NT2/D1 (cell line): ENCODE data around the gene PSMC4.

Experiments
- DNase-seq: peaks from one replicate; pipeline ENCODE4 v3.0.0-alpha.2; 2011; ENCODE audit warnings: low read depth, low spot score
- H3K27me3 ChIP-seq: 2 replicates; pipeline ENCODE4 v1.6.0; 2011; ENCODE audit warnings: mild to moderate bottlenecking; ENCODE audit not compliant: insufficient read length, insufficient read depth
- H3K36me3 ChIP-seq: 2 replicates; pipeline ENCODE4 v1.6.1; 2011; ENCODE audit warnings: mild to moderate bottlenecking, low read length, mixed read lengths; ENCODE audit not compliant: insufficient read depth, insufficient read length
- H3K4me1 ChIP-seq: 2 replicates; pipeline ENCODE4 v1.5.1; 2011; ENCODE audit not compliant: insufficient read depth, insufficient read length
- H3K4me3 ChIP-seq: 2 replicates; pipeline ENCODE4 v1.5.1; 2011; ENCODE audit warnings: low read depth; ENCODE audit not compliant: insufficient read length
- H3K9ac ChIP-seq: 2 replicates; pipeline ENCODE4 v1.6.0; 2011; ENCODE audit warnings: low read depth; ENCODE audit not compliant: insufficient read length
- H3K9me3 ChIP-seq: 2 replicates; pipeline ENCODE4 v1.5.1; 2011; ENCODE audit warnings: mild to moderate bottlenecking, low read length; ENCODE audit not compliant: insufficient read depth
- SUZ12 ChIP-seq: IDR thresholded peaks from 2 replicates; pipeline ENCODE4 v1.6.1; 2011; ENCODE audit not compliant: insufficient read length, insufficient read depth; ENCODE audit errors: extremely low read depth
- YY1 ChIP-seq: IDR thresholded peaks from 2 replicates; pipeline ENCODE4 v1.6.1; 2011; ENCODE audit not compliant: insufficient read length, insufficient read depth
- ZNF274 ChIP-seq: IDR thresholded peaks from 2 replicates; pipeline ENCODE4 v1.6.1; 2011; ENCODE audit warnings: mild to moderate bottlenecking, low read depth, low read length

Gene PSMC4

DNA sequence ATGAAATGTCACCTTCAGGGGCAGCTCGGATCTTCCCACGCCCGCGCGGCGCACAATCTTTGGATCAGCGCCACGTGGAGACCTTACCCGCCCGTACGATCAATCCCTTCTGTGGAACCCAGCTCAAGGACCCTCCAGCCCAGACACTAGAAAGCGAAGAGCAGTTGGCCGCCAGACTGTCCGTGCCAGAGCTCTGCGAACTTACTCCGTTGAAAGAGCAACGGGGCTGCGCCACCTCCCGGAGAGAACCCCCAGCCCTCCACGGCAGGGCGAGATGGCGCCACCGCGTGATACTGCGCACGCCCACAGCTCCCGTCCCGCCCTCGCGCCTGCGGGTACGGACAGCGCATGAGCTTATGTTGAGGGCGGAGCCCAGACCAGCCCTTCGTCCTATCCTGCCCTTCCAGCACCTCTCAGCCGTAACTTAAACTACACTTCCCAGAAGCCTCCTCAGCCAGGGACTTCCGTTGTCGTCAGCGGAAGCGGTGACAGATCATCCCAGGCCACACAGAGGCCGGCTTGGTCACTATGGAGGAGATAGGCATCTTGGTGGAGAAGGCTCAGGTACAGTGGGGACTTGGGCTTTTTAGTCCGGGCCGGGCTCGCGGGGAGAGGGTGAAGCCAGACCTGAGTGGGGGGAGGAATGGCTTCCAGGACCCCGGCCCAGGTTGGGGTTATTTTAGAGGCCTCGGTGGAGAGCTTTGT is at the start of gene PSMC4:
Gene PSMC4, plus strand, starts transcription at position 491 of the 705 bp plus-strand sequence. Its CDS starts 38 bp downstream, at position 529.
- no peak for TF ChIP-seq ZNF274
- no peaks in the 10 kb centered on the region for H3K27me3 ChIP-seq
- peak within 1 kb of the TSS; percentile 87 for H3K9ac ChIP-seq
- H3K4me1 ChIP-seq: peaks cover 2% of the 10 kb centered on the region
- H3K4me3 ChIP-seq: peak within 1 kb of the TSS; percentile 92
- H3K36me3 ChIP-seq: peaks cover 39% of the 10 kb centered on the region
- DNase-seq: peak; percentile 95
- no peaks in the 10 kb centered on the region for H3K9me3 ChIP-seq

- Histone ChIP-seq H3K9me3 (no peaks in the 10 kb centered on the region), H3K4me1 (peaks cover 9% of the 10 kb centered on the region), H3K4me3 (no peak overlapping the region), H3K36me3 (no peaks in the 10 kb centered on the region), H3K9ac (no peak overlapping the region), H3K27me3 (no peaks in the 10 kb centered on the region)
- no peak for DNase-seq
- TF ChIP-seq ZNF274 (no peak), SUZ12 (no peak), YY1 (no peak)
Measured at GRCh38 chr19:39923862-39924261, 47.1 kb upstream of the PSMC4 start.

- no peak for DNase-seq
- no peak overlapping the region for H3K9ac ChIP-seq
- no peaks in the 10 kb centered on the region for H3K9me3 ChIP-seq
- no peak overlapping the region for H3K4me3 ChIP-seq
- no peak for TF ChIP-seq YY1
- no peak for TF ChIP-seq ZNF274
- no peak for TF ChIP-seq SUZ12
- no peaks in the 10 kb centered on the region for H3K27me3 ChIP-seq
- no peaks in the 10 kb centered on the region for H3K36me3 ChIP-seq
- peaks cover 9% of the 10 kb centered on the region for H3K4me1 ChIP-seq
Measured at GRCh38 chr19:39924389-39924788, 46.6 kb upstream of the PSMC4 start.

- no peaks in the 10 kb centered on the region for H3K27me3 ChIP-seq
- no peak for TF ChIP-seq ZNF274
- TF ChIP-seq SUZ12: no peak
- no peak for TF ChIP-seq YY1
- no peak for DNase-seq
- no peak overlapping the region for H3K9ac ChIP-seq
- no peak overlapping the region for H3K4me3 ChIP-seq
- H3K36me3 ChIP-seq: no peaks in the 10 kb centered on the region
- peaks cover 9% of the 10 kb centered on the region for H3K4me1 ChIP-seq
- no peaks in the 10 kb centered on the region for H3K9me3 ChIP-seq
Measured at GRCh38 chr19:39924952-39925351, 46.0 kb upstream of the PSMC4 start.

DNA sequence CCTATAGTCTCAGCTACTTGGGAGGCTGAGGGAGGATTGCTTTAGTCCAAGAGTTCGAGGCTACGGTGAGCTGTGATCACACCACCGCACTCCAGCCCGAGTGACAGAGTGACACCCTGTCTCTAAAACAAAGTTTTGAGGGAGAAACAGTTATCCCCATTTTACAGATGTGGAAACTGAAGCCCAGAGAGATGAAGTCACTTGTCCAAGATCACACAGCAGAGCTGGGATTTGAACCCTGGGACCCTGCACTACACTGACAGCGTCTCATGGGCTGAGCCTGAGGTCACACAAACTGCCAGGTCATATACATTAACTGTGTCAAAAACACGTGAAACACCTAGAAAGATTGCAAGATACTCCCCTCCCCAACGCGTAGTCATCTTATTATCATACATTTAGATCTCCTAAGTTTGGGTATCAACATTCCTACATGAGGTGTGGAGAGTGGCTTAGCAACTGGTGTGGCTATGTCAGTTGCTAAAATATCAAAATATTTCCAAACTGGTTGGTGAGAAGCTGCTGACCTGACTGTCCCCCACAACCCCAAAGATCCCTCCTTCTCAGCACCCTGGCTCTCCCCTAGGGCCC is 44.7 kb upstream of the PSMC4 start:
- TF ChIP-seq ZNF274 (no peak), YY1 (no peak), SUZ12 (no peak)
- no peak for DNase-seq
- no peaks in the 10 kb centered on the region for H3K27me3 ChIP-seq
- no peaks in the 10 kb centered on the region for H3K36me3 ChIP-seq
- no peak overlapping the region for H3K9ac ChIP-seq
- no peaks in the 10 kb centered on the region for H3K9me3 ChIP-seq
- peaks cover 9% of the 10 kb centered on the region for H3K4me1 ChIP-seq
- H3K4me3 ChIP-seq: no peak overlapping the region

DNA sequence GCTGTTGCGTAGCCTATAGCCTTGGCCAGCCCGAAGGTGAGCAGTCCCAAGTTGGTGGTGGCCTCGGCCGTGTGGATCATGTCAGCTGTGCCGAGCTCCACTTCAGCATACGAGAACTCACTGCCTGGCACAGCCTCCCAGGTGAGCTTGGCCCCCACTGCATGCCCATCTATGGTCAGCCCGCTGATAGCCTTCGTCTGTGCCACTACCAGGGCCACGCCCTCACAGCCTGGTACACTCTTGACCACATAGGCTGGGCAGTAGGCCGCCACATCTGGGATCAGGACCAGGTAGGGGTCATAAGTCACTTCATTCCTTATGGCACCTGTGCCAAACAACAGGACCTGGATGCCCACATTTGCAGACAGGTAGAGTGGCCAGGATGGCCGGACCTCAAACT is 43.9 kb upstream of the PSMC4 start:
- no peak overlapping the region for H3K4me3 ChIP-seq
- H3K9ac ChIP-seq: no peak overlapping the region
- TF ChIP-seq SUZ12: no peak
- TF ChIP-seq YY1: no peak
- no peak for TF ChIP-seq ZNF274
- no peaks in the 10 kb centered on the region for H3K36me3 ChIP-seq
- no peaks in the 10 kb centered on the region for H3K9me3 ChIP-seq
- no peak for DNase-seq
- no peaks in the 10 kb centered on the region for H3K27me3 ChIP-seq
- peaks cover 9% of the 10 kb centered on the region for H3K4me1 ChIP-seq

GRCh38 chr19:39927524-39928356 is 43.2 kb upstream of the PSMC4 start:
- Histone ChIP-seq H3K9me3 (no peaks in the 10 kb centered on the region), H3K4me3 (no peak overlapping the region), H3K36me3 (no peaks in the 10 kb centered on the region), H3K27me3 (no peaks in the 10 kb centered on the region), H3K4me1 (peaks cover 9% of the 10 kb centered on the region), H3K9ac (no peak overlapping the region)
- no peak for DNase-seq
- TF ChIP-seq YY1 (no peak), ZNF274 (no peak), SUZ12 (no peak)
